Stimulated activated CD4-positive, alpha-beta T cell treated with anti-CD3 and anti-CD28 coated beads, Interleukin-4, amount 100 ng/mL, for 24 hours (primary cell): ENCODE data around the gene CACFD1.

Experiments used
- DNase-seq: peaks from one replicate; pipeline ENCODE4 v3.0.0-alpha.2; 2020

Gene CACFD1

DNA sequence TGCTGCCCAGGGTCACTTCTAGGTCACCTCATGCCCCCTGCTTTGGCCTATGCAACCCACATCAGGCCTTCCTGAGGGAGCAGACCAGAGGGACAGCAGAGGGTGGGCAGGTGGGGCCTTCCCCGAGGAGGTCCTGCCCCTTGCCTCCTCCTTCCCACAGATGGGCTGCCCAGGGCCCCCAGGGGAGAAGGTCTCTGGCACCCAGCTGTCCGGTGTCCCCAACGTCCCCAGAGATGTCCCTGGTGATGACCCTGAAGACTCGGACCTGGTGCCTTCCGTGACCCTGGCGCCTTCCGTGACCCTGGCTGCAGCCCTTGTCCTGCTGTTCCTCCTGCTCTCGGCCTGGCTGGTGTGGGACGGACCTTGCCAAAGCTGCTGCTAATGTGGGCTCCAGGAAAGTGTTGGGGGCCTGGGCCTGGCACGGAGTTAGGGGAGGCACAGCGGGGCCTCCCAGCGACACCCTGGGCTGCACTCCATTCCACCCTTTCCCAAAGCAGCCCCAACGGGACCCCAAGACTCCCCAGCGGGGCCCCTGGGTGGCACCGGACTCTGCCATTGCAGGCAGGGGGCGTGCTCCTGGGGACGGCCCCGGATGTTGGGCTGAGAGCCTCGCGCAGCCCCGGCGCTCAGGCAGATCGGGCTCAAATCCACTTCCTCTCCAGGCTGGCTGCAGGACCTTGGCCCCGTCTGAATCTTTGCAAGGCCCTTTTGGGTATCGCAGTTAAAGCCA lies 25.9 kb downstream of the CACFD1 start:
- DNase-seq: no peak

- no peak for DNase-seq
Observed at GRCh38 chr9:133487331-133487725, 27.6 kb downstream of the CACFD1 start.

GRCh38 chr9:133488686-133489252 lies 29.0 kb downstream of the CACFD1 start:
- no peak for DNase-seq

GRCh38 chr9:133489253-133490190 lies 29.7 kb downstream of the CACFD1 start:
- no peak for DNase-seq

DNA sequence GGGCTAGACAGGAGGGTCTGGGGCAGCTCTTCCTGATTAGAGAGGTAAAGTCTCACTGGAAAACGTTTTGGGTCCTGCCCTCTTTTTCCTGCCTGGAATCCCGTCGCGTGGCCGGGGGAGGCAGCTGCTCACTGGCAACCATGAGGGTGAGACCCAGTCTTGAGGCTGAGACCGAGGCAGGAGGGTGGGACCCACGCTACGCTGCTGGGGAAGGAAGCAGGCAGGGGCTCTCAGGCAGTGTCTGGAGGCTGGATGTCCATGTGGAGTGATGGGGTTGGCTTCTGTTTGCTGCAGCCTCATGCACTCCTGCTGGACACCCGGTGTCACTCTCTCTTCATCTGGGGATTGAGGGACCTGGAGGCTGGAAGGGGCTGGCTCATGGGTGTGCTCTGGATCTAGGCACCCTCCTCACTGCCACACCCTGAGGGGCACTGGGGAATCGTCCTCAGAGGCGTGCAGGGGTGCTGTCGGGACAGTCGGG lies 30.5 kb downstream of the CACFD1 start:
- DNase-seq: no peak

GRCh38 chr9:133490865-133491655 lies 31.3 kb downstream of the CACFD1 start:
- DNase-seq: no peak

GRCh38 chr9:133491656-133491925 lies 31.8 kb downstream of the CACFD1 start:
- no peak for DNase-seq

GRCh38 chr9:133492061-133493021 lies 32.6 kb downstream of the CACFD1 start:
- no peak for DNase-seq

DNA sequence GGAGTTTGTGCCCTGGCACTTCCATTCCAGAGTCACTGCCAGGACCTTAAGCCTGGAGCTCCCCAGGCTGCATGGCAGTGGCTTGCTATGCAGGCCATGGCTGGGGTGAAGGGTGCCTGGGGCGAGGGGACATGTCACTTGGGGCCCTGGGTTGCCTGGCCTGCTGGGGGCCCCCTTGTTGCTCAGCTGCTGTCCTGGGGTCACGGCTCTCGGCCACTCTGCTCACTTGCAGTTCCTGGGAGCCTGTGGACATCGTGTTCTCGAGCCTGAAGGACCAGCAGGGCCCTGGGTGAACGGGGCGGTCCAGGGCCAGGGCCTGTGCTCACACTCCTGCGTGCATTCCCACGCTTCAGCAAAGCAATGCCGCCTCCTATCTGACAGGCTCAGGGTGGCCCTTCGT lies 33.6 kb downstream of the CACFD1 start:
- no peak for DNase-seq

GRCh38 chr9:133493845-133494540 lies 34.2 kb downstream of the CACFD1 start:
- no peak for DNase-seq

- DNase-seq: no peak
Observed at GRCh38 chr9:133494636-133495326, 35.0 kb downstream of the CACFD1 start.

DNA sequence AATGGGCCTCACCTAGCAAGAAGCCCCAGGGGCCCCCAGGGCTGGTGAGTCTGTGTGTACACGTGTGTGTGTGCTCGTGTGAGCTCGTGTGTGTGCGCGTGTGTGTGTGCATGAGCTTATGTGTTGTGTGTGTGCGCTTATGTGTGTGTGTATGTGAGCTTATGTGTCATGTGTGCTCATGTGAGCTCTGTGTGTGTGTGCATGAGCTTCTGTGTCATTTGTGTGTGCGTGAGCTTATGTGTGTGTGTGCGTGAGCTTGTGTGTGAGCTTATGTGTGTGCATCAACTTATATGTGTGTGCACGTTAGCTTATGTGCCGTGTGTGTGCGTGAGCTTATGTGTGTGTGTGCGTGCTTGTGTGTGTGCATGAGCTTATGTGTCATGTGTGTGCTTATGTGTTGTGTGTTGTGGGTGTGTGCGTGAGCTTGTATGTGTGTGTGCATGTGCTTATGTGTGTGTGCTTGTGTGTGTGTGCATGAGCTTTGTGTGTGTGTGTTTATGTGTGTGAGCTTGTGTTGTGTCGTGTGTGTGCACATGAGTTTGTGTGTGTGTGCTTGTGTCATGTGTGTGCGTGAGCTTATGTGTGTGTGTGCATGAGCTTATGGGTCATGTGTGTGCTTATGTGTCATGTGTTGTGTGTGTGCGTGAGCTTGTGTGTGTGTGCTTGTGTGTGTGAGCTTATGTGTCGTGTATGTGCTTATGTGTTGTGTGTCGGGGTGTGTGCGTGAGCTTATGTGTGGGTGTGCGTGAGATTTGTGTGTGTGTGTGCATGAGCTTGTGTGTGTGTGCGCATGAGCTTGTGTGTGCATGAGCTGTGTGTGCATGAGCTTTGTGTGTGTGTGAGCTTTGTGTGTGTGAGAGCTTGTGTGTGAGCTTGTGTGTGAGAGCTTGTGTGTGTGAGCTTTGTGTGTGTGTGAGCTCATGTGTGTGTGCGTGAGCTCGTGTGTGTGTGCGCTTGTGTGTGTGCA lies 35.8 kb downstream of the CACFD1 start:
- no peak for DNase-seq

DNA sequence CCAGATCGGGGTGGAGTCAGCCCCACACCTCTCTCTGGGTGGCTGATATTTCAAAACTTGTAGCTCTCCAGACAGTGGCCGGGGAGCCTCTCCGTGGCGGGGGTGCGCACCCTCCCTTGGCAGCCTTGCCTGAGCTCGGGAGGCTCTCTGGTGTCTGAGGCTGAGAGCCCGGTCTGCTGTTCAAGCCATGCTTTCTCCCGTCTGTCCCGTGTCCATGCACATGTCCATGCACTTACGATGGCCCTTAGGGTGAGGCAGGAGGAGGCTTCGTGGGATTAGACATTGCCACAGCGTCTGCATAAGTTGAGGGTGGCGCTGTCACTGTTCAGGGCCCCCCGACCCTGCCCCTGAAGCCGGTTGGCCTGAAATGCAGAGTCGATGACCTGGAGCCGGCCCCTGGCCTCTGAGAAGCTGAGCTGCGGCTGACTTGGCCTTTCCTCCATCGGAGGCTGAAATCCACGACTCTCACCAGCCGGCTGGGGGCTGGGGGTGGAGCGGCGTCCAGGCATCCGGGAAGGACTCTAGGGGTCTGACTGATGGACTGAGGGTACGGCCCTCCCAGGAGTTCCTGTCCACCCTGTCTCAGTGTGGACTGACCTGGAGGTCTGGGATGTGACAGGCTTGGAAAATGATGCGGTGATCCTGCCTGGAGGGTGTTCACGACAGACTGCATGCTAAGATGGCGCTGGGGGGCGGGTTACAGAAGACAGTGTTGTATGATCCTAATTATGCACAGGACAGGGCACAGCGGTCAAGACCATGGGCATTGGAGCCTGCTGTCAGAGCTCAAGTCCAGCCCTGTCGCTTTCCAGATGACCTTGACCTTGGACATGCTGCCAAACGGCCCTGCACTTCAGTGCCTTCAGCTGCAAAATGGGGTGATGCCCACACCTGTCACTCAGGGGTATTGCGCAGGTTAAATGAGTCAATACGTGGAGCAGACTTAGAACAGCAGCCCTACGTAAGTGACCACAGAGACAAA lies 37.4 kb downstream of the CACFD1 start:
- no peak for DNase-seq

DNA sequence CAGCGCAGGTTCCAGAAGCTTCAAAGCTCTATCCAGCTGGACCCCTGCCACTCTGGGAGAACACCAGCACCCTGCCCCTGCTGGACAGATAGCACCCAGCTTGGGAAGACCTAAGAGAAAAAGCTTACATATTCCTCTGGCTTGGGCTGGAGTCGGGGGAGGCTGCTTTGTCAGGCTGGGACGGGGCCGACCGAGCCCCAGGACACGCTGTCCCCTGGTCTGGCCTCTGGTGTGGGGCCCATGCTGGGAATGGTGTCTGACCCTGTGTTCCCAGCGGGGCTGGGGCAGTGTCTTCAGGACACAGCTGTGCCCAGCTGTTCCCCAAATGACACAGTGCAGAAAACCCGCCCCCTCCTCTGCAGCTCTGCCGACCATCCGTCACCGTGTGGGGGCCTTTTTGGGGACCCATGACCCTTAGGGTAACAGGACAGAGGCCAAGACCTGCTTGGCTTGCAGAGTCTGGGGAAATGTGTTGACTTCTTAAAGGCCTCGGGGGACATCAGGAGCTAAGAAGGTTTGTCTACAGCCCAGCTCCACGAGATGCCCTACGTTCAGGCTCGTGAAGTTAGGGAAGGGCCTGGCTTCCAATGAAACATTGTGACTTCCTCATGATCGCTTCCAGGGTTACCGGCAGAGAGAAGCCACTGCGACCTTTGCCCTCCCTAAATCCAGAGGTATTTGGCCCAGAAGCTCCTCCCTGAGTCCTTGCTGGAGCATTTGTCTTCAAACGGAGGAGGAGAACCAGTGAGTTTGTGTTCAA lies 39.5 kb downstream of the CACFD1 start:
- DNase-seq: no peak

GRCh38 chr9:133499892-133500270 lies 40.1 kb downstream of the CACFD1 start:
- no peak for DNase-seq

- DNase-seq: no peak
Observed at GRCh38 chr9:133502112-133502511, 42.3 kb downstream of the CACFD1 start.

DNA sequence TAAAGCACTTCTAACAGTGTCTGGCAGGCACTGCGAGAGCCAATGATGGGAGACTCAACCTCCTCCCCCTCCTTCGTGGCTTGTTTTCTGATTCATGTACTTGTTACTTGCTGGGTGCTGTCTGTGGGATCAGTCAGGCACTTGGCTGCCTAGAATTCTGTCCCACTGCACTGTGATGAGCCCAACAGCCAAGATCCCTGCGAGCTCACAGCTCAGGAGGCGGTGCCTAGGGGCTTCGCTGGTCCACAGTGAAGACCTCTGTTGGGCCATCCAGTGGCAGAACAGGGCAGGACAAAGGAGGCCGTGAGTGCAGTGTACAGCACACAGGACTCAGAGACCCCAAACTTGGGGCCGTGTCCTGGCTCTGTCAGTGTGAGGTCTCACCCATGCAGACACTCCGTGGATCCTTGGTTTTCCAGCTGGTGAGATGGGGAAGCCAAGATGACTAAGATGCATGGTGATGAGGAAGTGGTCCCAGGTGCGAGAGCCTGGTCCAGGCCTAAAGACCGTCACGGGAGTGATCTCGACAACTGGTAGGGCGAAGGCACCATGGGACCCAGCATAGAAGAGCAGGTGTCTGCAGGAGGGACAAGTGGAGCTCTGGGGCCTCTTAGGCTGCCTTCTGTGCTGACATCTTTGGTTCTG lies 45.5 kb downstream of the CACFD1 start:
- DNase-seq: no peak
